ENCODE results near the gene FOXR1.

FOXR1 gene

DNA sequence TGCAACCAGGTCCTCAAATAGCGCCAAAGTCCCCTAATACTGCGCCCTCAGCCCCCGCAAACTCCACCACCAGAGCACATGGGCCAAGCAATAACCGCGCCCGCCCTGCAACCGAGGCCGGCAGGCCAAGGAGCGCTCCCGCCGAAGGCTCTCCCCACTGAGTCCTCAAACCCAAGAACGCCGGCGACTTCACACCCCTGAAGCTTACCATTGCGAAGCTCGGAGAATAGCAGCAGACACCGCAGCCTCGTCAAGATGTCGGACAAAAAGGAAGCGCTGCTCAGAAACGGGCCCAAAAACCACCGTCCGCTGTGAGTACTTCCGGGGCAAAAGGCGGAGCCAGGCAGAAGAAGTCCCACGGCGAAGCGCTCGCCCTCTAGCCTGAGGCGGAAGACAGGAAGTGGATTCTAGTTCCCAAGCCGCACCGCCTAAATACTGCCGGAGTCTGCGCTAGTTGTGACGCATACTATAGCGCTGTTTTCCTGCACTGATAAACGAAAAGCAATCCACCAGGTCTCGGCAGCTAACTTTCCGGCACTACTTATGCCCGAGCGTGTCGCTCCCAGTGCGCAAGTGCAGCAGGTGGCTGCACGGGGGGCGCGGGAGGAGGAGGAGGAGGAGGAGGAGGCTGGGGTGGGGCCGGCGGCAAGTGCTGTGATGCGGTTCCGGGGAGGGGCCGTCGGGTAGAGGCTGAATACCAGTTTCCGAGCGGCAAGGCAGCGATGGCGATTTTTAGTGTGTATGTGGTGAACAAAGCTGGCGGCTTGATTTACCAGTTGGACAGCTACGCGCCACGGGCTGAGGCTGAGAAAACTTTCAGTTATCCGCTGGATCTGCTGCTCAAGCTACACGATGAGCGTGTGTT is 46.7 kb downstream of the FOXR1 start, which contains the start of the genes RPS25 and TRAPPC4:
Gene RPS25, minus strand, starts transcription at position 270 of the 865 bp plus-strand sequence. Its CDS starts 59 bp downstream, at position 211.
Gene TRAPPC4, plus strand, starts transcription at position 693 of the 865 bp plus-strand sequence. Its CDS starts 30 bp downstream, at position 723.
- peak within 1 kb of the TSS; percentile 43 for H2BK120ac ChIP-seq (ENCODE audit: low read depth, low read length)
- peak; percentile 97 for DNase-seq
- H2BK12ac ChIP-seq (ENCODE audit: low read length in 2 of 2) = peak within 1 kb of the TSS; percentile 39 to 76
- peak within 1 kb of the TSS; percentile 96 for H4K91ac ChIP-seq (ENCODE audit: low read length)
- H4K8ac ChIP-seq (ENCODE audit: low read length) = peak within 1 kb of the TSS; percentile 99
- H2BK5ac ChIP-seq (ENCODE audit: low read depth, low read length, poor library complexity, severe bottlenecking) = no peak within 1 kb of the TSS
- H3K4me3 ChIP-seq (ENCODE audit: insufficient read depth in 1 of 2, low read depth in 1 of 2, low read length in 2 of 2) = peak within 1 kb of the TSS; percentile 85 to 99
- H2AK5ac ChIP-seq (ENCODE audit: low read length, severe bottlenecking) = peak within 1 kb of the TSS; percentile 93
- peak within 1 kb of the TSS; percentile 86 for H3K4me2 ChIP-seq (ENCODE audit: low read length, poor library complexity, severe bottlenecking)
- peak within 1 kb of the TSS in 1 of 2 experiments; percentile 79 for H3K23ac ChIP-seq (ENCODE audit: low read length in 2 of 2)
- peaks cover 35 to 62% of the 10 kb centered on the region in 2 experiments for H3K36me3 ChIP-seq (ENCODE audit: control insufficient read depth in 1 of 2, insufficient read depth in 2 of 2, low read depth in 1 of 2, low read length in 2 of 2)
- H3K27me3 ChIP-seq (ENCODE audit: control insufficient read depth in 1 of 2, insufficient read depth in 1 of 2, low read length in 2 of 2) = no peaks in the 10 kb centered on the region
- WGBS = under 1% methylated on average over 62 of the region's 63 CpGs
- peak within 1 kb of the TSS in 1 of 2 experiments; percentile 97 for H3K14ac ChIP-seq (ENCODE audit: low read length in 2 of 2)
- no peaks in the 10 kb centered on the region for H3K79me1 ChIP-seq (replicated peaks; ENCODE audit: low read length, poor library complexity, severe bottlenecking)
- H3K4me1 ChIP-seq (ENCODE audit: control insufficient read depth, insufficient read depth, low read depth, low read length) = peaks cover 12% of the 10 kb centered on the region
- H3K27ac ChIP-seq (ENCODE audit: low read length, poor library complexity, severe bottlenecking) = peak within 1 kb of the TSS; percentile 98
- H3K9ac ChIP-seq (ENCODE audit: low read length) = peak within 1 kb of the TSS; percentile 98
- H3K18ac ChIP-seq (ENCODE audit: low read depth in 1 of 2, low read length in 2 of 2) = peak within 1 kb of the TSS; percentile 98
- peak within 1 kb of the TSS; percentile 81 to 96 for H3K4ac ChIP-seq (ENCODE audit: low read depth in 1 of 2, low read length in 2 of 2)
- H2AFZ ChIP-seq (ENCODE audit: low read depth, low read length) = peak within 1 kb of the TSS; percentile 91
- peak within 1 kb of the TSS; percentile 26 for H2BK15ac ChIP-seq (ENCODE audit: low read depth, poor library complexity, severe bottlenecking)
- H3K9me3 ChIP-seq (ENCODE audit: control insufficient read depth, low read length) = no peaks in the 10 kb centered on the region

DNA sequence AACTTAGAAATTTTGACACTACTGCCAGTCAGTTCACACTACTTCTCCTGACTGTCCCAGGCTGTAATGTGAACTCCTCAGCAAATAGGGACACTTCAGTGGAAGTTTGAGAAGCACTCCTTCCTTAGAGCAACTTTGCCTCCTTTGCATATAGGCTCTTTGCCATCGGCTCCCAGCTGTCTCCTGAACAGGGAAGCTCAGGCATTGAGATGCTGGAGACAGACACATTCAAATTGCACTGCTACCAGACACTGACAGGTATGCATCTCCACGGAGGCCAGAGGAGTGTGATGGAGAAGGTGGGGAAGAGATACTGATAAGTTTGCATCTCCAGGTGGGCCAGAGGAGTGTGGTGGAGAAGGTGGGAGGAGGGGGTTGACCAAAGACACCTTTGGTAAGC is 48.4 kb downstream of the FOXR1 start:
- Histone ChIP-seq H3K79me1 (replicated peaks; ENCODE audit: low read length, poor library complexity, severe bottlenecking) (peaks cover 5% of the 10 kb centered on the region), H2BK5ac (ENCODE audit: low read depth, low read length, poor library complexity, severe bottlenecking) (no peak overlapping the region), H2BK120ac (ENCODE audit: low read depth, low read length) (no peak overlapping the region), H3K18ac (ENCODE audit: low read depth in 1 of 2, low read length in 2 of 2) (no peak overlapping the region), H2AFZ (ENCODE audit: low read depth, low read length) (no peak overlapping the region), H2BK15ac (ENCODE audit: low read depth, poor library complexity, severe bottlenecking) (no peak overlapping the region), H2BK12ac (ENCODE audit: low read length in 2 of 2) (no peak overlapping the region), H3K4me1 (ENCODE audit: control insufficient read depth, insufficient read depth, low read depth, low read length) (peaks cover 12% of the 10 kb centered on the region), H3K9me3 (ENCODE audit: control insufficient read depth, low read length) (no peaks in the 10 kb centered on the region), H3K4ac (ENCODE audit: low read depth in 1 of 2, low read length in 2 of 2) (peak overlapping the region in 1 of 2 experiments; percentile 66), H4K91ac (ENCODE audit: low read length) (no peak overlapping the region), H3K23ac (ENCODE audit: low read length in 2 of 2) (peak overlapping the region in 1 of 2 experiments; percentile 57), H3K27me3 (ENCODE audit: control insufficient read depth in 1 of 2, insufficient read depth in 1 of 2, low read length in 2 of 2) (no peaks in the 10 kb centered on the region), H3K14ac (ENCODE audit: low read length in 2 of 2) (no peak overlapping the region), H3K36me3 (ENCODE audit: control insufficient read depth in 1 of 2, insufficient read depth in 2 of 2, low read depth in 1 of 2, low read length in 2 of 2) (peaks cover 41 to 63% of the 10 kb centered on the region in 2 experiments), H3K9ac (ENCODE audit: low read length) (peak overlapping the region; percentile 98), H3K4me3 (ENCODE audit: insufficient read depth in 1 of 2, low read depth in 1 of 2, low read length in 2 of 2) (peak overlapping the region in 1 of 2 experiments; percentile 99), H2AK5ac (ENCODE audit: low read length, severe bottlenecking) (no peak overlapping the region), H3K27ac (ENCODE audit: low read length, poor library complexity, severe bottlenecking) (no peak overlapping the region), H3K4me2 (ENCODE audit: low read length, poor library complexity, severe bottlenecking) (peak overlapping the region; percentile 45), H4K8ac (ENCODE audit: low read length) (no peak overlapping the region)
- 58% methylated on average over 2 of the region's 2 CpGs for WGBS
- DNase-seq = no peak

GRCh38 chr11:119021631-119022030 is 50.1 kb downstream of the FOXR1 start:
- H3K4me3 ChIP-seq (ENCODE audit: insufficient read depth in 1 of 2, low read depth in 1 of 2, low read length in 2 of 2) = no peak overlapping the region
- no peak overlapping the region for H2BK12ac ChIP-seq (ENCODE audit: low read length in 2 of 2)
- no peak overlapping the region for H2AFZ ChIP-seq (ENCODE audit: low read depth, low read length)
- no peak overlapping the region for H2BK5ac ChIP-seq (ENCODE audit: low read depth, low read length, poor library complexity, severe bottlenecking)
- H3K14ac ChIP-seq (ENCODE audit: low read length in 2 of 2) = no peak overlapping the region
- no peak overlapping the region for H4K8ac ChIP-seq (ENCODE audit: low read length)
- no peak overlapping the region for H3K18ac ChIP-seq (ENCODE audit: low read depth in 1 of 2, low read length in 2 of 2)
- peaks cover 14% of the 10 kb centered on the region for H3K4me1 ChIP-seq (ENCODE audit: control insufficient read depth, insufficient read depth, low read depth, low read length)
- H3K23ac ChIP-seq (ENCODE audit: low read length in 2 of 2) = no peak overlapping the region
- H3K27me3 ChIP-seq (ENCODE audit: control insufficient read depth in 1 of 2, insufficient read depth in 1 of 2, low read length in 2 of 2) = no peaks in the 10 kb centered on the region
- no peak overlapping the region for H2AK5ac ChIP-seq (ENCODE audit: low read length, severe bottlenecking)
- H4K91ac ChIP-seq (ENCODE audit: low read length) = no peak overlapping the region
- no peaks in the 10 kb centered on the region for H3K9me3 ChIP-seq (ENCODE audit: control insufficient read depth, low read length)
- WGBS = 94% methylated on average over 5 of the region's 5 CpGs
- peaks cover 44 to 56% of the 10 kb centered on the region in 2 experiments for H3K36me3 ChIP-seq (ENCODE audit: control insufficient read depth in 1 of 2, insufficient read depth in 2 of 2, low read depth in 1 of 2, low read length in 2 of 2)
- H3K4me2 ChIP-seq (ENCODE audit: low read length, poor library complexity, severe bottlenecking) = no peak overlapping the region
- H3K27ac ChIP-seq (ENCODE audit: low read length, poor library complexity, severe bottlenecking) = no peak overlapping the region
- no peak for DNase-seq
- no peak overlapping the region for H3K9ac ChIP-seq (ENCODE audit: low read length)
- no peak overlapping the region for H3K4ac ChIP-seq (ENCODE audit: low read depth in 1 of 2, low read length in 2 of 2)
- H2BK15ac ChIP-seq (ENCODE audit: low read depth, poor library complexity, severe bottlenecking) = no peak overlapping the region
- peaks cover 18% of the 10 kb centered on the region for H3K79me1 ChIP-seq (replicated peaks; ENCODE audit: low read length, poor library complexity, severe bottlenecking)
- H2BK120ac ChIP-seq (ENCODE audit: low read depth, low read length) = no peak overlapping the region

DNA sequence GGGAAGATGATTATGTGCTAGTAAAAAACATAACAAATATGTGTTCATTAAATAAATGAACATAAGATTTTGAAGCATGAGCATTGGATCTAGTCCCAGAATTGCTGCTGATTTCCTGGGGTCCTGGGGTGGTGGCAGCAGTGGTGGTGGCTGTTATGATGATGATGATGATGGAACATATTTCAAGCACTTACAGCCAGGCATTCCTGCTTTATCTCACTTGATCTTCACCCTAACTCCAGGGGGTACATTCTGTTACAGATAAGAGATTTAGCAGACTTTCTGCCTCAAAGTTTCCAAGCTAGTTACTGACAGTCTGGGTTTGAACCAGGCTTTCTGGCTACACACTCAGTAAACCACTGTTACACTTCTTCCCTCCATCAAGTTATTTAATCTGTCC is 52.2 kb downstream of the FOXR1 start:
- H3K79me1 ChIP-seq (replicated peaks; ENCODE audit: low read length, poor library complexity, severe bottlenecking) = peaks cover 30% of the 10 kb centered on the region

More for the DNA sequence above, 52.2 kb downstream of the FOXR1 start:
- no peak overlapping the region for H3K23ac ChIP-seq (ENCODE audit: low read length in 2 of 2)
- no peak overlapping the region for H2BK12ac ChIP-seq (ENCODE audit: low read length in 2 of 2)
- peak overlapping the region; percentile 6 for H3K9ac ChIP-seq (ENCODE audit: low read length)
- no peak overlapping the region for H2BK15ac ChIP-seq (ENCODE audit: low read depth, poor library complexity, severe bottlenecking)
- H4K8ac ChIP-seq (ENCODE audit: low read length) = no peak overlapping the region
- H3K14ac ChIP-seq (ENCODE audit: low read length in 2 of 2) = no peak overlapping the region
- no peak overlapping the region for H3K27ac ChIP-seq (ENCODE audit: low read length, poor library complexity, severe bottlenecking)
- H3K27me3 ChIP-seq (ENCODE audit: control insufficient read depth in 1 of 2, insufficient read depth in 1 of 2, low read length in 2 of 2) = no peaks in the 10 kb centered on the region
- H3K18ac ChIP-seq (ENCODE audit: low read depth in 1 of 2, low read length in 2 of 2) = no peak overlapping the region
- H3K9me3 ChIP-seq (ENCODE audit: control insufficient read depth, low read length) = no peaks in the 10 kb centered on the region
- no peak overlapping the region for H3K4ac ChIP-seq (ENCODE audit: low read depth in 1 of 2, low read length in 2 of 2)
- H2BK120ac ChIP-seq (ENCODE audit: low read depth, low read length) = no peak overlapping the region
- H2BK5ac ChIP-seq (ENCODE audit: low read depth, low read length, poor library complexity, severe bottlenecking) = no peak overlapping the region
- no peak overlapping the region for H3K4me3 ChIP-seq (ENCODE audit: insufficient read depth in 1 of 2, low read depth in 1 of 2, low read length in 2 of 2)
- peaks cover 35% of the 10 kb centered on the region for H3K4me1 ChIP-seq (ENCODE audit: control insufficient read depth, insufficient read depth, low read depth, low read length)
- H2AFZ ChIP-seq (ENCODE audit: low read depth, low read length) = no peak overlapping the region
- H3K4me2 ChIP-seq (ENCODE audit: low read length, poor library complexity, severe bottlenecking) = no peak overlapping the region
- no peak overlapping the region for H2AK5ac ChIP-seq (ENCODE audit: low read length, severe bottlenecking)
- H4K91ac ChIP-seq (ENCODE audit: low read length) = no peak overlapping the region
- H3K36me3 ChIP-seq (ENCODE audit: control insufficient read depth in 1 of 2, insufficient read depth in 2 of 2, low read depth in 1 of 2, low read length in 2 of 2) = peaks cover 60 to 61% of the 10 kb centered on the region in 2 experiments
- peak; percentile 8 for DNase-seq

Data from mesenchymal stem cell (in vitro differentiated cells and primary cell).